ENCODE results near the gene MED13. TPM values are rescaled to one million over a fixed set of nuclear protein-coding genes. Genes with fewer than 3 reads are reported as not detected.

The MED13 gene
- total and polyA plus RNA-seq, 8 donors, result 4.9 to 193 (median 45.0) TPM

GRCh38 chr17:62101515-62101914 lies 36.4 kb upstream of the MED13 start:
- peaks cover 0 to 6% (median 2%) of the 10 kb centered on the region in 4 donors for H3K4me1 ChIP-seq
- WGBS, 5 donors, result 55 to 80% (median 74%) methylated on average over 3 to 4 of the region's 4 CpGs
- TF ChIP-seq POLR2A (IDR thresholded peaks at IDR 0.05) (no peak), CTCF (IDR thresholded peaks at IDR 0.05) (no peak), EP300 (IDR thresholded peaks at IDR 0.05) (no peak), POLR2AphosphoS5 (IDR thresholded peaks at IDR 0.05) (no peak)
- no peak overlapping the region for H3K4me3 ChIP-seq
- intact Hi-C loops (cut with DNase I; ENCODE audit: low total_unique reads), result no loop called here
- no peaks in the 10 kb centered on the region for H3K36me3 ChIP-seq
- H3K9me3 ChIP-seq, result no peaks in the 10 kb centered on the region
- no peak for DNase-seq
- H3K27ac ChIP-seq, result no peak overlapping the region
- no peaks in the 10 kb centered on the region for H3K27me3 ChIP-seq

GRCh38 chr17:62101090-62101489 lies 36.0 kb upstream of the MED13 start:
- intact Hi-C loops (cut with DNase I; ENCODE audit: low total_unique reads), result no loop called here
- H3K27ac ChIP-seq, result no peak overlapping the region
- TF ChIP-seq POLR2A (IDR thresholded peaks at IDR 0.05), result no peak
- TF ChIP-seq POLR2AphosphoS5 (IDR thresholded peaks at IDR 0.05), result no peak
- TF ChIP-seq EP300 (IDR thresholded peaks at IDR 0.05), result no peak
- TF ChIP-seq CTCF (IDR thresholded peaks at IDR 0.05), result no peak
- H3K9me3 ChIP-seq, result no peaks in the 10 kb centered on the region
- H3K4me1 ChIP-seq, result peaks cover 0 to 5% (median 2%) of the 10 kb centered on the region in 4 donors
- H3K27me3 ChIP-seq, result no peaks in the 10 kb centered on the region
- no peaks in the 10 kb centered on the region for H3K36me3 ChIP-seq
- no peak overlapping the region for H3K4me3 ChIP-seq
- DNase-seq, result no peak

- intact Hi-C loops (cut with DNase I; ENCODE audit: low total_unique reads), result no loop called here
- TF ChIP-seq POLR2AphosphoS5 (IDR thresholded peaks at IDR 0.05) (no peak), CTCF (IDR thresholded peaks at IDR 0.05) (no peak), EP300 (IDR thresholded peaks at IDR 0.05) (no peak), POLR2A (IDR thresholded peaks at IDR 0.05) (no peak)
Observed at GRCh38 chr17:62100055-62100454, 35.0 kb upstream of the MED13 start.

GRCh38 chr17:62099532-62099931 lies 34.5 kb upstream of the MED13 start:
- no peak for TF ChIP-seq EP300 (IDR thresholded peaks at IDR 0.05)
- TF ChIP-seq POLR2A (IDR thresholded peaks at IDR 0.05), result no peak
- TF ChIP-seq POLR2AphosphoS5 (IDR thresholded peaks at IDR 0.05), result no peak
- TF ChIP-seq CTCF (IDR thresholded peaks at IDR 0.05), result no peak
- H3K27me3 ChIP-seq, result no peaks in the 10 kb centered on the region
- no peaks in the 10 kb centered on the region for H3K36me3 ChIP-seq
- intact Hi-C loops (cut with DNase I; ENCODE audit: low total_unique reads), result no loop called here
- 80 to 100% (median 91%) methylated on average over 2 of the region's 2 CpGs for WGBS, 5 donors
- H3K9me3 ChIP-seq, result no peaks in the 10 kb centered on the region
- H3K4me3 ChIP-seq, result no peak overlapping the region
- H3K4me1 ChIP-seq, result peaks cover 0 to 6% (median 3%) of the 10 kb centered on the region in 4 donors
- DNase-seq, result no peak
- no peak overlapping the region for H3K27ac ChIP-seq

More at GRCh38 chr17:62100055-62100454, 35.0 kb upstream of the MED13 start:
- Histone ChIP-seq H3K4me3 (no peak overlapping the region), H3K27me3 (no peaks in the 10 kb centered on the region), H3K9me3 (no peaks in the 10 kb centered on the region), H3K36me3 (no peaks in the 10 kb centered on the region), H3K4me1 (peaks cover 0 to 4% (median 2%) of the 10 kb centered on the region in 4 donors), H3K27ac (no peak overlapping the region)
- DNase-seq, result no peak
- WGBS, 5 donors, result 42 to 94% (median 70%) methylated on average over 1 of the region's 1 CpG

All from stomach (tissue), 9 donors.